Endothelial cell of umbilical vein (primary cell): Measurements from ENCODE around the gene INHBC. TPM values are rescaled to one million over a fixed set of nuclear protein-coding genes. Genes with fewer than 3 reads are reported as not detected.

ENCODE experiments used
- BruUV-seq: library from RNA; stranded (reverse); fragments of 400-500 nt; replicated peaks from 2 replicates; lab custom pipeline; 2021; lab: Mats Ljungman, UMichigan
- CTCF ChIA-PET: fragments of 300-600, 350-600 bp; sonication (Branson Sonifier 250); formaldehyde crosslinking; loops from one replicate; lab custom pipeline; 2021; ENCODE audit warnings: antibody characterized with exemption, inconsistent platforms; lab: Charles Lee
- POLR2A ChIA-PET: fragments of 300-600, 350-600 bp; sonication (Branson Sonifier 250); formaldehyde crosslinking; loops from one replicate; lab custom pipeline; 2021; ENCODE audit warnings: antibody characterized with exemption, inconsistent platforms; lab: Charles Lee
- DNase-seq: peaks from one replicate; pipeline ENCODE4 v3.0.0-alpha.2; 2011; ENCODE audit warnings: low read depth, low spot score
- FAIRE-seq: peaks from 2 replicates; lab custom pipeline; 2011; peaks lifted over from hg19 to GRCh38; lab: Jason Lieb, UNC
- H2AFZ ChIP-seq: 2 replicates; pipeline ENCODE4 v1.6.0; 2012; ENCODE audit warnings: low read depth, low read length, control low read depth, inconsistent platforms
- H3K27ac ChIP-seq: 2 replicates; pipeline ENCODE4 v1.5.1; 2011; ENCODE audit warnings: low read depth, mild to moderate bottlenecking, control low read depth, low read length, moderate library complexity; ENCODE audit not compliant: insufficient read depth
- H3K27me3 ChIP-seq, 2 experiments: 2 replicates each; pipeline versions ENCODE4 v1.6.0 to v1.6.1; 2011; ENCODE audit warnings: low read length in 2 of 2, mixed read lengths in 1 of 2; ENCODE audit not compliant: control insufficient read depth in 2 of 2, insufficient read depth in 2 of 2
- H3K36me3 ChIP-seq, 2 experiments: 2 replicates in 1 of 2; 3 replicates in 1 of 2; pipeline ENCODE4 v1.5.1; 2011; ENCODE audit warnings: low read length in 2 of 2, mild to moderate bottlenecking in 1 of 2, moderate library complexity in 1 of 2; ENCODE audit not compliant: control insufficient read depth in 2 of 2, insufficient read depth in 2 of 2; ENCODE audit errors: extremely low read depth in 1 of 2
- H3K4me1 ChIP-seq: 3 replicates; pipeline ENCODE4 v1.5.1; 2011; ENCODE audit warnings: mild to moderate bottlenecking, low read length; ENCODE audit not compliant: control insufficient read depth, insufficient read depth; ENCODE audit errors: extremely low read depth
- H3K4me2 ChIP-seq: 2 replicates; pipeline ENCODE4 v1.6.1; 2011; ENCODE audit warnings: low read length, control low read depth, mixed read lengths; ENCODE audit not compliant: insufficient read depth
- H3K4me3 ChIP-seq, 3 experiments: fragments of 200-600 bp in 1 of 3; sonication (generic), shearing (Covaris generic) in 1 of 3; replicated peaks in 1 of 3; 2 replicates each; pipeline ENCODE4 v1.5.1; 2011 to 2016; ENCODE audit warnings: control low read depth in 3 of 3, low read length in 3 of 3, mild to moderate bottlenecking in 2 of 3, inconsistent platforms in 1 of 3, low read depth in 1 of 3, moderate library complexity in 1 of 3; ENCODE audit not compliant: insufficient read depth in 1 of 3
- H3K79me2 ChIP-seq: 2 replicates; pipeline ENCODE4 v1.6.0; 2012; ENCODE audit warnings: low read length, inconsistent platforms; ENCODE audit not compliant: control insufficient read depth, insufficient read depth
- H3K9ac ChIP-seq: replicated peaks from 2 replicates; pipeline ENCODE3; 2011; ENCODE audit warnings: low read length, control low read depth; ENCODE audit not compliant: insufficient read depth; ENCODE audit errors: extremely low read depth
- H3K9me1 ChIP-seq: replicated peaks from 3 replicates; pipeline ENCODE4 v1.6.0; 2011; ENCODE audit warnings: mild to moderate bottlenecking, low read length; ENCODE audit not compliant: control insufficient read depth, insufficient read depth; ENCODE audit errors: extremely low read depth
- H3K9me3 ChIP-seq: replicated peaks from 2 replicates; pipeline ENCODE4 v1.5.1; 2012; ENCODE audit warnings: low read length, inconsistent platforms; ENCODE audit not compliant: control insufficient read depth, insufficient read depth
- H4K20me1 ChIP-seq: replicated peaks from 2 replicates; pipeline ENCODE3; 2011; ENCODE audit warnings: mild to moderate bottlenecking, low read length; ENCODE audit not compliant: control insufficient read depth, insufficient read depth; ENCODE audit errors: extremely low read depth
- EZH2 ChIP-seq: IDR thresholded peaks from 2 replicates; pipeline ENCODE4 v1.6.1; 2012; ENCODE audit warnings: borderline replicate concordance, low read depth, mild to moderate bottlenecking, moderate library complexity, low read length, inconsistent platforms; ENCODE audit not compliant: severe bottlenecking
- JUN ChIP-seq: IDR thresholded peaks from 2 replicates; pipeline ENCODE4 v1.6.1; 2011; ENCODE audit warnings: borderline replicate concordance, low read depth; ENCODE audit not compliant: insufficient read length, insufficient read depth
- MAX ChIP-seq: IDR thresholded peaks from 2 replicates; pipeline ENCODE4 v1.6.1; 2011; ENCODE audit not compliant: insufficient read depth, insufficient read length
- MYC ChIP-seq: IDR thresholded peaks from one replicate; pipeline ENCODE4 v1.6.1; 2011; ENCODE audit warnings: mild to moderate bottlenecking, low read depth, low read length
- POLR2A ChIP-seq: IDR thresholded peaks from 2 replicates; pipeline ENCODE4 v1.6.1; 2012; ENCODE audit warnings: low read depth, mild to moderate bottlenecking, control low read depth, low read length
- POLR2AphosphoS5 ChIP-seq: IDR thresholded peaks from 2 replicates; pipeline ENCODE4 v1.6.1; 2012; ENCODE audit warnings: low read depth, mild to moderate bottlenecking, control low read depth, low read length, moderate library complexity; ENCODE audit not compliant: insufficient read depth
- dilution Hi-C: fragments of 300-500 bp; cut with MboI; formaldehyde crosslinking; loops from one replicate; pipeline ENCODE4 v1.15.0; 2019; ENCODE audit warnings: low sequenced_read_pairs; ENCODE audit not compliant: extremely low pct_ligation_motif_present
- intact Hi-C: fragments of 100-400 bp; cut with micrococcal nuclease; formaldehyde crosslinking; loops from one replicate; pipeline ENCODE4 v1.10.0; 2022
- polyA plus RNA-seq, 4 experiments: library from polyadenylated mRNA; depleted of rRNA in 3 of 4; stranded (reverse) in 3 of 4; unstranded in 1 of 4; fragments of >200 nt; gene quantifications; 2 replicates each; pipeline versions ENCODE4 v1.2.1 to v1.2.3, GENCODE V29; 2011 to 2012; ENCODE audit warnings: missing spikeins in 1 of 4
- total RNA-seq: library from RNA; stranded (reverse); gene quantifications from 2 replicates; pipeline ENCODE4 v1.2.3, GENCODE V29; 2021

Gene INHBC
- total and polyA plus RNA-seq, 2 donors (not counting 3 experiments of a cell fraction or from before 2014, with no cell fraction given): not detected

- Histone ChIP-seq H3K9me1 (no peaks in the 10 kb centered on the region), H2AFZ (peak within 1 kb of the TSS; percentile 86), H4K20me1 (no peaks in the 10 kb centered on the region), H3K79me2 (peaks cover 17% of the 10 kb centered on the region), H3K27me3 (no peaks in the 10 kb centered on the region), H3K4me3 (peak within 1 kb of the TSS; percentile 46 to 75 (median 69)), H3K27ac (peak within 1 kb of the TSS; percentile 64), H3K4me2 (peak within 1 kb of the TSS; percentile 93), H3K36me3 (no peaks in the 10 kb centered on the region), H3K9ac (peak within 1 kb of the TSS; percentile 82), H3K4me1 (peaks cover 6% of the 10 kb centered on the region), H3K9me3 (no peaks in the 10 kb centered on the region)
- intact Hi-C loops (loop anchor here (2.0 to 5.0 kb wide), 2 partner anchors 22 to 124 kb away; no protein-coding TSS in a partner anchor), dilution Hi-C loops (no loop called here)
- CTCF ChIA-PET: interaction anchor here (1.9 kb wide), 1 partner anchor 123 kb away, joined by 5 read pairs; no protein-coding TSS in a partner anchor
- DNase-seq (peak; percentile 95), FAIRE-seq (peak; percentile 90)
- BruUV-seq: TSS peak; percentile 94
- no peak for TF ChIP-seq EZH2
- TF ChIP-seq MYC: peak; percentile 33
- peak; percentile 96 for TF ChIP-seq POLR2A
- TF ChIP-seq MAX: peak; percentile 85
- peak; percentile 96 for TF ChIP-seq POLR2AphosphoS5
- POLR2A ChIA-PET: no interaction called here
These were observed 3.5 kb upstream of the INHBC start, which contains the start of gene R3HDM2 for GRCh38 chr12:57430931-57431566. R3HDM2 (minus strand) TSS chr12:57431043; CDS start chr12:57310428, 120,615 bp downstream.

GRCh38 chr12:57431654-57432188 is 2.9 kb upstream of the INHBC start:
- TF ChIP-seq POLR2AphosphoS5 (no peak), EZH2 (no peak), MAX (no peak), JUN (no peak), MYC (no peak)
- no peak overlapping the region for H3K4me3 ChIP-seq
- FAIRE-seq: no peak
- no peak for DNase-seq
- no peaks in the 10 kb centered on the region for H4K20me1 ChIP-seq
- peak overlapping the region; percentile 82 for H3K9ac ChIP-seq
- H3K36me3 ChIP-seq: no peaks in the 10 kb centered on the region
- H3K27me3 ChIP-seq: no peaks in the 10 kb centered on the region
- H3K79me2 ChIP-seq: peaks cover 17% of the 10 kb centered on the region
- peaks cover 6% of the 10 kb centered on the region for H3K4me1 ChIP-seq
- ChIA-PET POLR2A (no interaction called here), CTCF (interaction anchor here (1.9 kb wide), 1 partner anchor 124 kb away, joined by 5 read pairs; no protein-coding TSS in a partner anchor)
- peak overlapping the region; percentile 23 for H2AFZ ChIP-seq
- no peak overlapping the region for H3K27ac ChIP-seq
- intact Hi-C loops: loop anchor here (2.0 to 5.0 kb wide), 2 partner anchors 21 to 124 kb away; no protein-coding TSS in a partner anchor
- H3K4me2 ChIP-seq: peak overlapping the region; percentile 92
- H3K9me1 ChIP-seq: no peaks in the 10 kb centered on the region
- no peaks in the 10 kb centered on the region for H3K9me3 ChIP-seq
- no TSS peak for BruUV-seq
- dilution Hi-C loops: no loop called here
